Endothelial cell of umbilical vein (primary cell): ENCODE measurements around the gene KAT8.

ENCODE experiments used
- CTCF ChIP-seq, 2 donors: IDR thresholded peaks; 1 replicate in 1 of 2; 2 replicates in 1 of 2; pipeline ENCODE4 v1.5.1; 2011; ENCODE audit warnings: low read length in 2 of 2, mild to moderate bottlenecking in 2 of 2, moderate library complexity in 2 of 2, control low read depth in 1 of 2, inconsistent platforms in 1 of 2, low read depth in 1 of 2; ENCODE audit not compliant: insufficient read depth in 1 of 2; ENCODE audit errors: extremely low read depth in 1 of 2
- EZH2 ChIP-seq: IDR thresholded peaks from 2 replicates; pipeline ENCODE4 v1.6.1; 2012; ENCODE audit warnings: borderline replicate concordance, low read depth, mild to moderate bottlenecking, moderate library complexity, low read length, inconsistent platforms; ENCODE audit not compliant: severe bottlenecking
- MAX ChIP-seq: IDR thresholded peaks from 2 replicates; pipeline ENCODE4 v1.6.1; 2011; ENCODE audit not compliant: insufficient read depth, insufficient read length
- POLR2AphosphoS5 ChIP-seq: IDR thresholded peaks from 2 replicates; pipeline ENCODE4 v1.6.1; 2012; ENCODE audit warnings: low read depth, mild to moderate bottlenecking, control low read depth, low read length, moderate library complexity; ENCODE audit not compliant: insufficient read depth

DNA sequence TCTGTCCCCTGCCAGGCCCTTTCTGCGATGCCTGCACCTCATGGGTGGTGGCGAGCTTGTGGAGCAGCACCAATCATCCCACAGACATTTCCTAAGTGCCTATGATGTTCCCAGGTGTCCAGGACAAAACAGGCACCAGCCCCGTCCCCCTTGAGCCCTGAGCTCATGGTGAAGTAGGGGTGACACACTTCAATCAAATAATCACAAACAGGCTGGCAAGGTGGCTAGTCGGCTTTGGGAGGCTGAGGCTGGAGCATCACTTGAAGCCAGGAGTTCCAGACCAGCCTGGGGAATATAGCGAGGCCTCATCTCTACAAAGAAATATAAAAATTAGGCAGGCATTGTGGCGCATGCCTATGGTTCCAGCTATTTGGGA, 18.8 kb downstream of the KAT8 start:
- TF ChIP-seq CTCF (IDR thresholded peaks at IDR 0.05; ENCODE audit: extremely low read depth in 1 of 2, insufficient read depth in 1 of 2, low read depth in 1 of 2, low read length in 2 of 2) (no peak), EZH2 (no peak), POLR2AphosphoS5 (no peak), MAX (no peak)
